Fibroblast of the conjunctiva (primary cell): ENCODE measurements around the gene SPOCK2.

Experiments
- DNase-seq: peaks from one replicate; pipeline ENCODE4 v3.0.0-alpha.2; 2010; ENCODE audit warnings: low read depth

The SPOCK2 gene

DNA sequence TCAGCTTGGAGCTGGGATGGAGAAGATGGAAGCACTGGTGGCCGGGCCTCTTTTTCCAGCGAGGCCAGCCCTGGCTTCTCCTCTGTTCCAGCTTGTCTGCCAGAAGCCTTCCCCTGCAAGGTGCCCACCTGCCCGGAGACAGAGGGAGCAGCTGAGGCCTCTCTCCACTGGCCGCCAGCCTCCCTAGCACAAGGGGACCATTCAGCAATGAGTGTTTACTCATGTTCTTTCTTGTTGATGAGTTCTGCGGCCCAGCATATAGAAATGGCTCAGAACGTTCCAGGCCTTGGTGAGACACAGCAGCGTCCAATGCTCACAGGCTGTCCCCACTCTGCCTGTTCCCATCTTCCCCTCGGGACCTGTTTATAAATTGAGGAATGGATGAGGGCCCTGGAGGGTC, 76.9 kb downstream of the SPOCK2 start:
- no peak for DNase-seq

DNA sequence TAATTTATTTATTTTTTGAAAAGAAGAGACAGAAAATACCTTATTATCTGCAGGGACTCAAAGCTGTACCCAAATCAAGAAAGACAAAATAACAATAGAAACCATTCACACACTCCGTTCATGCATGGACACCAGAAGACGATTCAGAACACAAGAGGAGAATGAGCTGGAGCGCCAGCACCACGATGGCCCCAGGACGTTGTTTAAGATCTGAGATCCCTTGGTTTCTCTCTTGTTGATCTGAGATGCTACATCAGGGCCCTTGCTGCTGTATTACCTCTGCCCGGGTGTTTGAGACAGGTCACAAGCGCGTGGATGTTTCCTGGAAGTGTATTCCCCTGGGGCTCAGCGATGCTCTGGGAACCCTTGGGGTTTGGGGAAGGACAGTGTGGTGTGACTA, 77.3 kb downstream of the SPOCK2 start:
- DNase-seq = no peak

DNA sequence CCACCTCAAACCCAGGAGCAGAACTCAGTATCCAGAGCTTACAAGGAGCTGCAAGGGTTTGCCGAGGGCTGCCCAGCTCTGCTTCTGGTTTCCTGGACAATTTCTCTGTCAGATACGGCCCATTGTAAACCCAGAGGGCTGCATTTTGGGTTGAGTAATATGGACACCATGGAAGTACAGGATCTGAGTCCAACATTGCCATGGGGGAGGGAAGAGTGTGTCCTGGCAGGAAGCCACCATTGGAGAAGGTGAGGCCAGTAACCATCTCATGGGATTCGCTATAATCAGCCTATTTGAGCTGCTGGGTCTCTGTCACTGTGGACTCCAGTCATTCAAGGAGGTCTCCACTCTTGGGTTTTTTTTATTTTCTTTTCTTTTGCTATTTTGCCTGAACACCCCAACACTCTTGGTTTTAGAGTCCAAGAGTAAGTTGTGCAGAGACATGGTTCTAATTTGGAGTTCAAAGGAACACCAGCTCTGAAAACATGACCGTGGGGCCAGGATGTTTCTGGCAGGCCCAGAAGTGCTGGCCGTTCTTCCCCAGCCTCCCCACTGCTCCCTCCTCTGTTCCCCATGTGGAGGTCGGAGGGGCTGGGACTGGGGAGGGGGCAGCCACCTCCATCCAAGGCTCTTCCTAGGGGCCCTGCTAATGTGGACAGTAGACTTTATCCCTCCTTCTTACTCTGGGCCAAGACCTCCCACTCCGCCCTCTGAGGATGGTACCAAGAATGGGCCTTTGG, 77.9 kb downstream of the SPOCK2 start:
- no peak for DNase-seq

DNA sequence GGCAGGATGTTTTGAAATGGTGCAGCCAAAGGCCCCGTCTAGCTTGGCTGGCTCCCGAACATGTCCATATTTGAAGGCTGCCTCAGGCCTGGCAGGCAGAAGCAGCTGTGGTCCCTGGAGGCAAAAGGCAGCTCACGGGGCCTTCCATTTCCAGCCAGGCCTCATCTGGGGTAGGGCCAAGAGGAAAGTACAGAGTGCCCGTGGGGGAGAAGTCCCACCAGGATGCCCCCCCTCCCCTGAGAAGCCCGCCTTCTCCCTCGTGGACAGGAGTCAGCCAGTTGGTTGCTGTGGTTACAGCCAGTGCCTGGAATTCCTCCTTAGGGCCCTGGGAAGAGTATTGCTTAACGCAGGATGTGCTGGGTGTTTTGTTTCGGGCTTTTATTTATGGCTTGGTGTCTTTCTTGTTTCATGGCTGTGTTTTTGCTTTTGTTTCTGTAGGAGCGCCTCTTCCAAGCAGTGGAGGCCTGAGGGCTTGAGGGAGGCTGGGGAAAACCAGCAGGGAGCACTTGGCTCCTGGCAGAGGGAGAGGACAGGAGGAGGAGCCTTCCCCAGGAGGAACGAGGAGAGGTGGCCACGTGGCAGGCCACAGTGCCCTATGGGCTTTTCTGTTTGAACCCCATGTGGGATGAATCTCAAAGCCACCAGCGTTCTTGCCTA, 78.8 kb downstream of the SPOCK2 start:
- peak; percentile 98 for DNase-seq

DNA sequence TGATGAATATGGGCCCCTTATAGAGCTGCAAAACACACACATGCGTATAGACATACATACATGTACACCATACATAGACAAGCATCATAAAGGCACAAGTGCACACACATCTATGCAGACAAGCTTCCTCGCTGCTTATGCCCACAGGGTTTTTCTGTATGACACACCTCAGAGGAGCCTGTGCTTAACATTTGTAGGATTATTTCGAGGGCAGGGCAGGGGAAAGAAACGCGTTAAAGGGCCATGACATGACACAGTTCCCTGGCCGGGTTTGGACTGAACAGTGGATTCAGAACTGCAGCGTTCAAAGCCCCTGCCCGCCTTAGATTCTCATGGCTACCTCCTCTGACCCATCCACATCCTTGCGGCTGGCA, 79.3 kb downstream of the SPOCK2 start:
- DNase-seq = no peak
